ENCODE results near the gene TRIO.
"Not testable (repeated sequence)": the region's sequence is repeated elsewhere in the genome, so short reads cannot be mapped to it uniquely, and the experiment has no call there.

The TRIO gene

GRCh38 chr5:14367364-14367763, 224.2 kb downstream of the TRIO start:
- no peak for FAIRE-seq

- FAIRE-seq: no peak
Measured at GRCh38 chr5:14369780-14370179, 226.6 kb downstream of the TRIO start.

GRCh38 chr5:14370386-14370785, 227.2 kb downstream of the TRIO start:
- FAIRE-seq: no peak

GRCh38 chr5:14373685-14374084, 230.5 kb downstream of the TRIO start:
- FAIRE-seq: no peak

GRCh38 chr5:14374100-14374499, 231.0 kb downstream of the TRIO start:
- no peak for FAIRE-seq

GRCh38 chr5:14376789-14377188, 233.6 kb downstream of the TRIO start:
- no peak for FAIRE-seq

- no peak for FAIRE-seq
Measured at GRCh38 chr5:14379739-14380497, 236.8 kb downstream of the TRIO start.

GRCh38 chr5:14380712-14381111, 237.6 kb downstream of the TRIO start:
- FAIRE-seq: no peak

GRCh38 chr5:14382640-14383039, 239.5 kb downstream of the TRIO start:
- FAIRE-seq: no peak

- no peak for FAIRE-seq
Measured at GRCh38 chr5:14383923-14384322, 240.8 kb downstream of the TRIO start.

GRCh38 chr5:14385019-14385418, 241.9 kb downstream of the TRIO start:
- no peak for FAIRE-seq

GRCh38 chr5:14386884-14387624, 243.9 kb downstream of the TRIO start:
- no peak for FAIRE-seq

GRCh38 chr5:14388741-14389140, 245.6 kb downstream of the TRIO start:
- no peak for FAIRE-seq

GRCh38 chr5:14392552-14392951, 249.4 kb downstream of the TRIO start:
- FAIRE-seq: not testable (repeated sequence)

GRCh38 chr5:14394365-14394764, 251.2 kb downstream of the TRIO start:
- FAIRE-seq: no peak

GRCh38 chr5:14395411-14395810, 252.3 kb downstream of the TRIO start:
- FAIRE-seq: no peak

- no peak for FAIRE-seq
Measured at GRCh38 chr5:14396066-14396465, 252.9 kb downstream of the TRIO start.

GRCh38 chr5:14396737-14397136, 253.6 kb downstream of the TRIO start:
- no peak for FAIRE-seq

GRCh38 chr5:14397717-14398116, 254.6 kb downstream of the TRIO start:
- no peak for FAIRE-seq

- peak; percentile 98 for FAIRE-seq
Measured at GRCh38 chr5:14399054-14399692, 256.0 kb downstream of the TRIO start.

GRCh38 chr5:14400085-14400484, 256.9 kb downstream of the TRIO start:
- FAIRE-seq: no peak

- FAIRE-seq: no peak
Measured at GRCh38 chr5:14400611-14401010, 257.5 kb downstream of the TRIO start.

- no peak for FAIRE-seq
Measured at GRCh38 chr5:14401639-14402038, 258.5 kb downstream of the TRIO start.

GRCh38 chr5:14402424-14402823, 259.3 kb downstream of the TRIO start:
- no peak for FAIRE-seq

Data from A204.1 (cell line).